HepG2 (cell line): Measurements from ENCODE around the gene APOC3. TPM values are rescaled to one million over a fixed set of nuclear protein-coding genes. Genes with fewer than 3 reads are reported as not detected.

Experiments used
- ATAC-seq: fragments of 200-7000 bp; cut with Tn5 transposase; 3 replicates; pipeline ENCODE4 v1.9.1; 2020; ENCODE audit warnings: mild to moderate bottlenecking, moderate library complexity
- BruUV-seq: library from RNA; stranded (reverse); fragments of 400-500 nt; replicated peaks from 2 replicates; lab custom pipeline; 2021; lab: Mats Ljungman, UMichigan
- CTCF ChIA-PET: fragments of 300-600 bp; formaldehyde crosslinking; extraction: SDS; loops from one replicate; lab custom pipeline; 2021; ENCODE audit warnings: low total read pairs, inconsistent platforms, low intra/inter-chr PET ratio; lab: Yijun Ruan, JAX
- POLR2A ChIA-PET: fragments of 350-600 bp; sonication (Branson Sonifier 250); formaldehyde crosslinking; loops from one replicate; lab custom pipeline; 2020; ENCODE audit warnings: antibody characterized with exemption, inconsistent platforms; lab: Yijun Ruan, JAX
- DNase-seq: peaks from one replicate; pipeline ENCODE4 v3.0.0-alpha.2; 2015; ENCODE audit warnings: low spot score
- FAIRE-seq: peaks from 3 replicates; lab custom pipeline; 2011; peaks lifted over from hg19 to GRCh38; lab: Jason Lieb, UNC
- H2AFZ ChIP-seq: one replicate; pipeline ENCODE4 v1.6.1; 2011; ENCODE audit warnings: low read length, inconsistent platforms
- H3K27ac ChIP-seq: fragments of 300-600 bp; 3 replicates; pipeline ENCODE4 v1.8.0; 2011; ENCODE audit warnings: mixed run types, mild to moderate bottlenecking, mixed read lengths, low read length, inconsistent platforms; ENCODE audit not compliant: insufficient read depth; ENCODE audit errors: extremely low read length
- H3K27me3 ChIP-seq, 2 experiments: fragments of 200-600 bp in 1 of 2; 2 replicates in 1 of 2; 3 replicates in 1 of 2; pipeline versions ENCODE4 v1.6.0 to v1.8.0; 2011; ENCODE audit warnings: low read length in 2 of 2, mild to moderate bottlenecking in 2 of 2, moderate library complexity in 2 of 2, inconsistent platforms in 1 of 2; ENCODE audit not compliant: insufficient read depth in 2 of 2, control insufficient read depth in 1 of 2
- H3K36me3 ChIP-seq, 2 experiments: fragments of 200-600 bp in 1 of 2; replicated peaks in 1 of 2; 2 replicates in 1 of 2; 3 replicates in 1 of 2; pipeline versions ENCODE4 v1.5.1 to v1.8.0; 2011; ENCODE audit warnings: low read length in 2 of 2, inconsistent platforms in 1 of 2; ENCODE audit not compliant: insufficient read depth in 2 of 2, control insufficient read depth in 1 of 2
- H3K4me1 ChIP-seq: 2 replicates; pipeline ENCODE4 v1.5.1; 2012; ENCODE audit warnings: low read length, inconsistent platforms; ENCODE audit not compliant: insufficient read depth
- H3K4me2 ChIP-seq: 2 replicates; pipeline ENCODE4 v1.6.0; 2011; ENCODE audit warnings: low read depth, low read length, inconsistent platforms
- H3K4me3 ChIP-seq, 3 experiments: fragments of 200-600 bp in 1 of 3; sonication (generic), shearing (Covaris generic) in 1 of 3; replicated peaks in 1 of 3; 2 replicates each; pipeline ENCODE4 v1.5.1; 2011 to 2016; ENCODE audit warnings: low read length in 3 of 3, inconsistent platforms in 2 of 3, low read depth in 2 of 3, mild to moderate bottlenecking in 2 of 3, control low read depth in 1 of 3, mixed read lengths in 1 of 3; ENCODE audit not compliant: insufficient read depth in 1 of 3
- H3K79me2 ChIP-seq: one replicate; pipeline ENCODE4 v1.6.1; 2011; ENCODE audit warnings: low read length, inconsistent platforms; ENCODE audit not compliant: insufficient read depth
- H3K9ac ChIP-seq: 2 replicates; pipeline ENCODE4 v1.6.0; 2011; ENCODE audit warnings: mild to moderate bottlenecking, low read depth, low read length, inconsistent platforms; ENCODE audit not compliant: insufficient read depth
- H3K9me3 ChIP-seq: 2 replicates; pipeline ENCODE4 v1.5.1; 2012; ENCODE audit warnings: mild to moderate bottlenecking, low read length
- H4K20me1 ChIP-seq: 2 replicates; pipeline ENCODE4 v1.6.0; 2011; ENCODE audit warnings: inconsistent platforms, mild to moderate bottlenecking, low read length, moderate library complexity; ENCODE audit not compliant: insufficient read depth
- AKAP8 ChIP-seq: sonication (generic); formaldehyde crosslinking; IDR thresholded peaks from 2 replicates; pipeline ENCODE4 v1.5.1; 2020; ENCODE audit warnings: mild to moderate bottlenecking, missing genetic modification reagents
- DDIT3 ChIP-seq: sonication (generic); formaldehyde crosslinking; IDR thresholded peaks from 2 replicates; pipeline ENCODE4 v1.4.0; 2020; ENCODE audit warnings: mild to moderate bottlenecking, missing genetic modification reagents
- HIVEP1 ChIP-seq: sonication (generic); formaldehyde crosslinking; IDR thresholded peaks from 2 replicates; pipeline ENCODE4 v1.4.0; 2020; ENCODE audit warnings: mild to moderate bottlenecking, missing genetic modification reagents
- IKZF4 ChIP-seq: sonication (generic); formaldehyde crosslinking; IDR thresholded peaks from 2 replicates; pipeline ENCODE4 v1.5.1; 2020; ENCODE audit warnings: borderline replicate concordance, mild to moderate bottlenecking, low read depth, missing genetic modification reagents; ENCODE audit errors: not compliant biosample characterization
- MYC ChIP-seq: sonication (generic); formaldehyde crosslinking; IDR thresholded peaks from 2 replicates; pipeline ENCODE4 v1.9.0; 2021; ENCODE audit warnings: missing genetic modification reagents, borderline replicate concordance
- NR2C2 ChIP-seq: sonication (generic); formaldehyde crosslinking; IDR thresholded peaks from 2 replicates; pipeline ENCODE4 v1.4.0; 2020; ENCODE audit warnings: missing genetic modification reagents, mild to moderate bottlenecking, moderate library complexity, borderline replicate concordance
- NR2F1 ChIP-seq, 2 experiments: fragments of 450-650 bp in 1 of 2; formaldehyde crosslinking in 1 of 2; IDR thresholded peaks; 2 replicates each; pipeline versions ENCODE4 v1.5.0 to v1.6.1; 2016 to 2020; ENCODE audit warnings: mild to moderate bottlenecking in 1 of 2, missing compliant biosample characterization in 1 of 2, missing genetic modification reagents in 1 of 2, moderate library complexity in 1 of 2
- PAXIP1 ChIP-seq: sonication (generic); formaldehyde crosslinking; conservative IDR thresholded peaks from 2 replicates; pipeline ENCODE4 v1.4.0; 2020; ENCODE audit warnings: mild to moderate bottlenecking, missing genetic modification reagents, moderate library complexity
- RARG ChIP-seq: sonication (generic); formaldehyde crosslinking; IDR thresholded peaks from 2 replicates; pipeline ENCODE4 v1.4.0; 2020; ENCODE audit warnings: low read depth, mild to moderate bottlenecking, missing genetic modification reagents
- STAG1 ChIP-seq: sonication (generic); formaldehyde crosslinking; IDR thresholded peaks from 2 replicates; pipeline ENCODE4 v1.4.0; 2020; ENCODE audit warnings: missing genetic modification reagents
- U2AF2 ChIP-seq: fragments of 200-400 bp; formaldehyde crosslinking; IDR thresholded peaks from 2 replicates; pipeline ENCODE4 v1.6.1; 2017; ENCODE audit warnings: low read depth, mild to moderate bottlenecking, low read length
- ZNF672 ChIP-seq: sonication (generic); formaldehyde crosslinking; IDR thresholded peaks from 2 replicates; pipeline ENCODE4 v1.8.1; 2022; ENCODE audit warnings: missing genetic modification reagents
- WGBS: methylation state at CpG from one replicate; pipeline ENCODE4 v1.1.6; 2017; ENCODE audit warnings: low lambda C conversion rate; 5-methylcytosine and 5-hydroxymethylcytosine counted together
- in situ Hi-C: cut with HindIII; loops from 2 replicates; pipeline ENCODE4 v1.10.0; 2017; ENCODE audit warnings: low pct_unique_long_range_greater_than_20kb; ENCODE audit not compliant: extremely low pct_ligation_motif_present
- intact Hi-C: fragments of 100-400 bp; cut with micrococcal nuclease; formaldehyde crosslinking; loops from one replicate; pipeline ENCODE4 v1.10.0; 2022; ENCODE audit not compliant: unreplicated experiment
- polyA plus RNA-seq, 8 experiments: library from polyadenylated mRNA; depleted of rRNA in 3 of 8; stranded (reverse) in 7 of 8; unstranded in 1 of 8; fragments of >200 nt; fragmentation: Illumina TruSeq in 4 of 8; extraction: Trizol in 4 of 8; gene quantifications; 2 replicates each; pipeline versions ENCODE4 v1.2.1 to v1.2.3, GENCODE V29; 2011 to 2016; ENCODE audit warnings: low read depth in 4 of 8, missing spikeins in 1 of 8, mixed read lengths in 1 of 8; ENCODE audit not compliant: insufficient read depth in 1 of 8
- total RNA-seq, 5 experiments: library from RNA; depleted of rRNA; stranded (reverse); fragments of >200 nt; fragmentation: Illumina TruSeq; extraction: Trizol; gene quantifications; 2 replicates each; pipeline ENCODE4 v1.2.3, GENCODE V29; 2016; ENCODE audit warnings: low read depth in 1 of 5

The APOC3 gene
- total and polyA plus RNA-seq, 2 of the 13 experiments (the other 11 are each of a cell fraction or from before 2014, with no cell fraction given), result 314 to 687 TPM

GRCh38 chr11:116849486-116849885, 19.8 kb downstream of the APOC3 start:
- ChIA-PET CTCF (no interaction called here), POLR2A (interaction anchor here (1.5 kb wide), 1 partner anchor 20 kb away, joined by 3 read pairs; no protein-coding TSS in a partner anchor)
- FAIRE-seq (no peak), DNase-seq (no peak), ATAC-seq (no peak)
- Histone ChIP-seq H3K4me2 (no peak overlapping the region), H3K4me1 (no peaks in the 10 kb centered on the region), H3K27me3 (no peaks in the 10 kb centered on the region), H2AFZ (no peak overlapping the region), H3K4me3 (no peak overlapping the region), H3K9ac (no peak overlapping the region), H4K20me1 (no peaks in the 10 kb centered on the region), H3K36me3 (peaks cover 24 to 51% of the 10 kb centered on the region in 2 experiments; a peak in 4 of 5 replicates), H3K9me3 (no peaks in the 10 kb centered on the region), H3K79me2 (no peaks in the 10 kb centered on the region), H3K27ac (no peak overlapping the region)
- intact Hi-C loops (no loop called here), in situ Hi-C loops (no loop called here)
- BruUV-seq, result no TSS peak
- WGBS, result over 99% methylated on average over 6 of the region's 6 CpGs
- TF ChIP-seq NR2F1 (CRISPR knock-in tag; IDR thresholded peaks at IDR 0.05) (no peak), AKAP8 (CRISPR knock-in tag) (no peak), DDIT3 (CRISPR knock-in tag) (no peak), MYC (CRISPR knock-in tag) (no peak), U2AF2 (no peak), HIVEP1 (no peak), ZNF672 (CRISPR knock-in tag) (no peak), NR2C2 (no peak), STAG1 (CRISPR knock-in tag) (no peak), PAXIP1 (CRISPR knock-in tag) (no peak), RARG (CRISPR knock-in tag) (no peak), IKZF4 (CRISPR knock-in tag) (no peak)
